NCI-H526 (cell line): ENCODE measurements around the gene SPRR2A.
A peak's percentile ranks its signal among the peaks of the same experiment; 100 is the strongest.
"Not testable (repeated sequence)": the region's sequence is repeated elsewhere in the genome, so short reads cannot be mapped to it uniquely, and the experiment has no call there.

ENCODE experiments used
- DNase-seq, 2 experiments: peaks; one replicate each; lab custom pipeline; 2025; lab: John Stamatoyannopoulos, UW

The SPRR2A gene

GRCh38 chr1:153057375-153057774, at the start of gene SPRR2A:
Gene SPRR2A, minus strand, starts transcription at chr1:153057512. Its CDS starts 777 bp downstream, at chr1:153056735.
- no peak for DNase-seq

GRCh38 chr1:153100245-153100644, 42.9 kb upstream of the SPRR2A start:
- DNase-seq: no peak

DNA sequence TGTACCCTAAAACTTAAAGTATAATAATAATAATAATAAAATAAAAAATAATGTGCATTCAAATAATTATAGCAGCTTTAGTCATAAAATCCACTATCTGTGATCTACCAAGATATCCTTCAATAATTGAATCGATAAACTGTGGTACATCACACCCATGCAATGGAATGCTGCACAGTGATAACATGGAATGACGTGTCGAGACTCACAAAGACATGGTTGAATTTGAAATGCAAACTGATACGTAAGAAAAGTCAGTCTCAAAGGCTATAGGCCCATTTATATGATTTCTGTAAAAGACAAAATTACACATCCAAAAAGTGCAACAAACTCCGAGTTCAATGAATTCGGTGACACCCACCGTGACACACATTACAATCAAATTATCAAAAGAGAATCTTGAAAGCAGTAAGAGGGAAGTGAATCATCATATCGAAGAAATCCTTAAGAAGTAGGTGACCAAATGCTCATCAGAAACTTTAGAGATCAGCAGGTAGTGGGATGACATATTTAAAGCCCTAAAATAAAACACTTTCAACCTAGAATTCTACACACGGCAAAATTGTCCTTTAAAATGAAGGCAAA, 42.2 kb upstream of the SPRR2A start:
- DNase-seq: no peak

DNA sequence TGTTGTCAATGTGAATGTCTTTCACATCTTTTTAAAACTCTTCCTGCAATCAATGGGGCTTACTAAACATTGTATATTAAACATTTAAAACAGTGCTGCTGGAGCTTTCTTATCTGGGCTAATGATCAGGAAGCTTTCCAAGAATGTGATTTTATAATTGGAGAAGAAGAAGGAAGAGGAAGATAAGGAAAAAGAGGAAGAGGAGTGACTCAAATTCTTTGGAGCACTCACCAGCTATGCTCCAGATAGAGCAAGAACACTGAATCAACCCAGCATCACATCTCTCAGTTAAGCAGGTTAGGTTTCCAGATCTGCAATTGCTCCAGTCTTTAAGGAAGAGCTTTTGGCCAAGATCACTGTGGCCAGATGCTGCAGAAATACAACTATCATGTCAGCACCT, 38.5 kb upstream of the SPRR2A start:
- no peak for DNase-seq

DNA sequence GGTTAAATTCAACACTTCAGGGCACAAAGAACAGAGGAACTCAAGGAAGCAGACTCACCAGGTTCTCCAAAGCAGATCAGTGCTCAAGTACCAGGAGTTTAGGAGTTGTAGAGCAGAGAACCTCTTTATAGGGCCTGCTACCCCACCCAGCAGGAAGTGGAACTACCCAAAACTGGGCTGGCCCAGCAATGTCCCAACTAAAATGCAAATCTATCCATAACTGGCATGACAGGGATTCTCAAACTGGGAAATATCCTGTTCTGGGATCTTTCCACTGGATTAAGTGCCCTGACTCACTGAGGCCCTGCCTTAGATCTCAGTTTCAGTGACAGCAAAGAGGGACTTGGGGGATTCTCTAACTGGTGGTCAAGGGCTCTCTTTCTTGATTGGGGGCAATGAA, 37.1 kb upstream of the SPRR2A start, which contains the start of gene SPRR2E:
Gene SPRR2E (minus strand): TSS at position 101 of the 400 bp plus-strand sequence. CDS start 775 bp downstream, outside the sequence.
- DNase-seq: no peak

DNA sequence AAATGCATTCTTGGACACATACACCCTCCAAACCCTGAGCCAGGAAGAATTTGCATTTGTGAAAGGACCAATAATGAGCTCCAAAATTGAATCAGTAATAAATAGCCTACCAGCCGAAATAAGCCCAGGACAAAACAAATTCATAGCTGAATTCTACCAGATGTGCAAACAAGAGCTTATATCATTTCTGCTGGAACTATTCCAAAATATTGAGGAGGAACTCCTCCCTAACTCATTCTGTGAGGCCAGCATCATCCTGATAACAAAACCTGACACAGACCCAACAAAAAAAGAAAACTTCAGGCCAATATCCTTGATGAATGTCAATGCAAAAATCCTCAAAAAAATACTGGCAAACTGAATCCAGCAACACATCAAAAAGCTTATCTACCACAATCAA, 30.3 kb upstream of the SPRR2A start:
- no peak for DNase-seq

DNA sequence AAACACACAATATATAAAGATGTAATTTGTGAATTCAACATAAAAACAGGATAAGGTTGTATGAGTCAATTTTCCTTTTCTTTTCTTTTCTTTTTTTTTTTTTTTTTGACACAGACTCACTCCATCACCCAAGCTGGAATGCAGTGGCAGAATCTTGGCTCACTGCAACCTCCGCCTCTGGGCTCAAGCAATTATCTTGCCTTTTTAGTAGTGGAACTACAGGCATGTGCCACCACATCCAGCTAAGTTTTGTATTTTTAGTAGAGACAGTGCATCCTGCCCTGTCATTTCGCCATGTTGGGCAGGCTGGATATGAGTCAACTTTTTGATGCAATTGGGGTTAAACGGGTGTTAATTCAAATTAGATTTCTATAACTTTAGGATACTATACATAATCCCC, 24.4 kb upstream of the SPRR2A start:
- no peak for DNase-seq

DNA sequence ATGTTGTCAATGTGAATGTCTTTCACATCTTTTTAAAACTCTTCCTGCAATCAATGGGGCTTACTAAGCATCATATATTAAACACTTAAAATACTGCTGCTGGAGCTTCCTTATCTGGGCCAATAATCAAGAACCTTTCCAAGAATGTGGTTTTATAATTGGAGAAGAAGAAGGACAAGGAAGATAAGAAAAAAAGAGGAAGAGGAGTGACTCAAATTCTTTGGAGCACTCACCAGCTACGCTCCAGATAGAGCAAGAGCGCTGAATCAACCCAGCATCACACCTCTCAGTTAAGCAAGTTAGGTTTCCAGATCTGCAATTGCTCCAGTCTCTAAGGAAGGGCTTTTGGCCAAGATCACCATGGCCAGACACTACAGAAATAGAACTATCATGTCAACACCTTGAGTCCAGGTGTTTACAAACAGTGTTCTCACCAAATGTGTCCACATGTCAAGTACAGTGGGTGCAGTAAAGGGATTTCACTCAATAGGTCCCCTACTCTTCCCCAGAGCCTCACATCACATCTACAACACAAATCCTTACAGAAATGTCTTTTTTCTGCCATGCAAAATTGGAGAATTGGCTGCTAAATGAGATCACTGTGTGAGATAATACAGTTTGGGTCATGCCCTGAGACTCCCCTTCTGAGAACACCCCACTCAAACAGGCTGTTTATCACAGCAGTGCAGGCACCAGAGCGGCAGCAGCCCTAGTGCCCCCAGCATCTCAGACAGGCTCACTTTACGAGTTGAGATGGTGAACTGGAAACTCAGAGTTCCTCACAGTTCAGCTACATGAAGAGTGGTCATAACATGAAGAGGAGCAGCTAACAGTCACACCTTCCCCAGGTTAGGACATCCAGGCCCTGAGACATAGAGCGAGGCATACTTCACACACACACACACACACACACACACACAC, 15.8 kb upstream of the SPRR2A start:
- DNase-seq: no peak

- no peak for DNase-seq
Observed at GRCh38 chr1:153071511-153071910, 14.2 kb upstream of the SPRR2A start, which contains the start of gene SPRR2B. Gene SPRR2B, minus strand, starts transcription at chr1:153071611. Its CDS starts 772 bp downstream, at chr1:153070839.

GRCh38 chr1:153070243-153070642, 12.9 kb upstream of the SPRR2A start:
- DNase-seq: no peak

GRCh38 chr1:153058826-153059784, 1.8 kb upstream of the SPRR2A start:
- DNase-seq: no peak

DNA sequence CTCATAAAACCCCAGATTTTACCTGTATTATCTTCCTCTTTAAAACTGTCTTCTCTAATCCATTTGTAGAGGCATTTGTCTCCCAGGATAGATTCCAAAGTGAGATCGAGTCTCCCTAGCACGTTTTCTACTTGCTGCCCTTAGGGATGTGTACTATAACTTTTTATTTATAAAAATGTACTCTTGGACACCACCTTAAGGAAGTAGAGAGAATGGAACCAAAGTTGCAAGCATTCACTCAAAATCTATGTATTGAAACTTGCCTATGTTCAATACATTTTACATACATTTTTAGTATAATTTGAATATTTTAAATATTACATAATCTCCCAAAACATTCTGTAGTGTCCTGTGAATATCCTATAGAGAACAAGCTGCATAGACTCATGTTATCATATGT, 842 bp upstream of the SPRR2A start:
- DNase-seq: no peak

DNA sequence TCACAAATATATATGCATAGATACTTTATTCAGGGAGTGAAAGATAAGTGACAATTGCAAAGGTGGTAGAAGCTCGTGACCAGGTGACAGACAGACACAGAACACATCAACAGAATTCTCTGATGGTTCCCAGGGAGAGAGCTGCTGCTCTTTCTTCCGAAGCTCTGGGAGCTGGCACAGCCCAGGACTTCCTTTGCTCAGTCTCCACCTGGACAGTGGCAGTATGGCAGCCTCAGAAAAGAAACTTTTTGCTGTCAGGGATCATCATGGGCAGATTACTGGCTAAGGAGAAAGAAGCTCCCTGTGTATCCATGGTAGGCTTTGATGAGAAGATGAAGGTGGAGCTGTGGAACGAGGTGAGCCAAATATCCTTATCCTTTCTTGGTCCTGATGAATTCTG, 1.2 kb downstream of the SPRR2A start:
- not testable (repeated sequence) for DNase-seq

- DNase-seq: no peak
Observed at GRCh38 chr1:153049211-153049610, 8.1 kb downstream of the SPRR2A start.

DNA sequence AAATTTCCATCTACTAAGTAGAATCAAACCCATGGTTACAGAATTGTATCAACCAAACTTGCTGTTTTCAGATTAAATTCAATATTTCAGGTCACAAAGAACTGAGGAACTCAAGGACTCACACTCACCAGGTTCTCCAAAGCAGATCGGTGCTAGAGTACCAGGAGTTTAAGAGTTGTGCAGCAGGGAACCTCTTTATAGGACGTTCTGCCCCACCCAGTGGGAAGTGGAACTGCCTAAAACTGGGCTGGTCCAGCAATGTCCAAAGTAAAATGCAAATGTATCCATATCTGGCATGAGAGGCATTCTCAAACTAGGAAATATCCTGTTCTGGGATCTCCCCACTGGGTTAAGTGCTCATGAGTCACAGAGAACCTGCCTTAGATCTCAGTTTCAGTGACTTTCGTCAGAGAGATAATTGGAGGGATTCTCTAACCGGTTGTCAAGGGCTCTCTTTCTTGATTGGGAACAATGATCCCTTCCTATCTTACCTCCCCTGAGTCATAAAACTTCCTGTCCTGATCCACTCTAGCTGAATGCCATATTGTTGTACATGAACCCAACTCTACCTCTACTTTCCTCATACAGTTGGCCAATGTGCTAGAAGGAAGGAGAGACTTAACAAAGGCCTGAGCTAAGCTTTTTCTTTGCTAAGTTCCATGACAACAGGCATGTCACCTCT, 16.2 kb downstream of the SPRR2A start, which contains the start of gene SPRR2D:
Gene SPRR2D (minus strand): TSS at position 171 of the 682 bp plus-strand sequence. CDS start 774 bp downstream, outside the sequence.
- DNase-seq: no peak

DNA sequence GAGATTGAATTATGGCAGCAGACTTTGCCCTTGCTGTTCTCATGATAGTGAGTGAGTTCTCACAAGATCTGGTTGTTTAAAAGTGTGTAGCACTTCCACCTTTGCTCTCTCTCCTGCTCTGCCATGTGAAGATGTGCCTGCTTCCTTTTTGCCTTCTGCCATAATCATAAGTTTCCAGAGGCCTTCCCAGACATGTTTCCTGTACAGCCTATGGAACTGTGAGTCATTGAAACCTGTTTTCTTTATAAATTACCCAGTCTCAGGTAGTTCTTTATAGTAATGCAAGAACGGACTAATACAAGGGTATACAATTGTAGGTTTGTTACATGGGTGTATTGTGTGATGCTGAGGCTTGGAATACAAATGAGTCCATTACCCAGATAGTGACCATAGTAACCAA, 22.1 kb downstream of the SPRR2A start:
- no peak for DNase-seq

DNA sequence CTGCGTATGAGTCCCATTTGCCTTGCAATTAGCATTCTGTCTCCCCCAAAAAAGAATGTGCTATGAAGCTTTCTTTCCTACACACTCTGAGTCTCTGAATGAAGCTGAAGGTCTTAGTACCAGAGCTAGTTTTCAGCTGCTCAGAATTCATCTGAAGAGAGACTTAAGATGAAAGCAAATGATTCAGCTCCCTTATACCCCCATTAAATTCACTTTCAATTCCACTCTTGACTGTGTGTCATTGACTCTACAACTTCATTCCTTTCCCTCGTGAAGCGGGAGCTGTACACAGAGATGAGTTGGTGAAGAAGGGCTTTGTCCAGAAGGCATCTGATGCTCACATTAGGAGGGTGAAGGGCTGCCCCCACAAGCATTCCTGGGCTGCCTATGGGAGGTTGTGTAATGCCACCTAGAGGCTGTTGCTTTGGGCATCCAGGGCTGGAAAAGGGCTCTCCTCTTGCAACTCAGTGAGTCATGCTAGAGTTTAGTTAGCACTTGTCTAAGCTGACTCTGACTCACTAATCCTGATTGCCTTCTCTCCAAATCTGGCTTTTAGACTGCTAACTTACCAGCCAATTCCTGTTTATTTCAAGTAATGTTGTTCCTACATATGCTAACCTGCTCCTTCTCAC, 24.5 kb downstream of the SPRR2A start:
- peak in 1 of 2 experiments; percentile 18 for DNase-seq

GRCh38 chr1:153032073-153032472, 25.2 kb downstream of the SPRR2A start:
- DNase-seq: no peak

- no peak for DNase-seq
Observed at GRCh38 chr1:153030895-153031294, 26.4 kb downstream of the SPRR2A start, which contains the start of gene SPRR1B. Gene SPRR1B, plus strand, starts transcription at chr1:153031203. Its CDS starts 1,143 bp downstream, at chr1:153032346.

GRCh38 chr1:153028766-153029165, 28.5 kb downstream of the SPRR2A start:
- no peak for DNase-seq

DNA sequence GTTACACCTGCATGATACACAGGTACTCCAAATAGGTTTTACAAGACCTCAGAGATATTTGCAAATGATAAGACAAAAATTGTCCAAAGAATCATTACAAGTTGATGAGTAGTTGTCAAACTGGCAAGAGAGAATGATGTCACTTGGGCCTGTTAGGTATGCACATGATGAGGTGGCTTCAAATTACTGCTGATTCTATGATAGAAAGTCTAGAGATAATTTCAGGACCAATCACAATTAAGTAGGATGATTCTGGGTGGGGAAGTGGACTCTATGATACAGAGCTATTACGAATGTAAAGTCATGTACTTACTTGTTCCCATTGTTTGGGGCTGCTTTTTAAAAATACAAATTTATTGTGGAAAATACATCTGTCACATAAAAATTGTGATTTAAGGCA, 31.5 kb downstream of the SPRR2A start:
- DNase-seq: no peak
